ENCODE measurements around the gene NSG2. TPM values are rescaled to one million over a fixed set of nuclear protein-coding genes. Genes with fewer than 3 reads are reported as not detected.

The NSG2 gene
- total and polyA plus RNA-seq, 2 experiments from 2014 or later, result 0.33 TPM; not detected in 1

DNA sequence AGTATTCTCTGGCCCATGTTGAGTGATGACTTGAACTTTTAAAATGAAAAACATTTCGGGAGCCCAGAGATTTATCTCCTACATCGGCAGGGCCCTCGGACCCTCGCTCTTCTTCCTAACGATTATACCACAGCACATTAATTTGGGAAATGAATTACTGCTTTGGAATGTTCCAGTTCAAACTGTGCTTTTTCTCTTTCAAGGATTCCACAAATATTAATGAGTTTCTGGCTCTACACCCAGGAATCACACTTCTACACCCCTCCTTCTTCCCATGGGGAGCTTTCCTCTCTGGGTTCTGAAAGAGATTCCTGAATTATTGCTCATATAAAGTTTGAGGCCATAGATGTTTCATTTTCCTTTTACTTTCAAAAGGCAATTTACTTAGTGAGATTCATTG is 41.2 kb downstream of the NSG2 start:
- Histone ChIP-seq H3K4me2 (no peak overlapping the region), H3K27ac (no peak overlapping the region), H3K9me2 (replicated peaks; ENCODE audit: insufficient read depth) (no peaks in the 10 kb centered on the region), H3K79me2 (no peaks in the 10 kb centered on the region), H3K4me3 (no peak overlapping the region), H3K27me3 (peaks cover 8% of the 10 kb centered on the region), H3K36me3 (replicated peaks; ENCODE audit: insufficient read depth, low read depth) (no peaks in the 10 kb centered on the region), H2AFZ (no peak overlapping the region), H4K20me1 (ENCODE audit: insufficient read depth, poor library complexity, severe bottlenecking) (no peaks in the 10 kb centered on the region), H3K9me3 (ENCODE audit: low read depth) (no peaks in the 10 kb centered on the region), H3K4me1 (ENCODE audit: insufficient read depth) (no peaks in the 10 kb centered on the region)
- TF ChIP-seq EZH2phosphoT487 (IDR thresholded peaks at IDR 0.05; ENCODE audit: low read depth, severe bottlenecking, unreplicated experiment), result no peak
- TF ChIP-seq EZH2 (IDR thresholded peaks at IDR 0.05; ENCODE audit: borderline replicate concordance), result no peak
- TF ChIP-seq, protein P1, sequence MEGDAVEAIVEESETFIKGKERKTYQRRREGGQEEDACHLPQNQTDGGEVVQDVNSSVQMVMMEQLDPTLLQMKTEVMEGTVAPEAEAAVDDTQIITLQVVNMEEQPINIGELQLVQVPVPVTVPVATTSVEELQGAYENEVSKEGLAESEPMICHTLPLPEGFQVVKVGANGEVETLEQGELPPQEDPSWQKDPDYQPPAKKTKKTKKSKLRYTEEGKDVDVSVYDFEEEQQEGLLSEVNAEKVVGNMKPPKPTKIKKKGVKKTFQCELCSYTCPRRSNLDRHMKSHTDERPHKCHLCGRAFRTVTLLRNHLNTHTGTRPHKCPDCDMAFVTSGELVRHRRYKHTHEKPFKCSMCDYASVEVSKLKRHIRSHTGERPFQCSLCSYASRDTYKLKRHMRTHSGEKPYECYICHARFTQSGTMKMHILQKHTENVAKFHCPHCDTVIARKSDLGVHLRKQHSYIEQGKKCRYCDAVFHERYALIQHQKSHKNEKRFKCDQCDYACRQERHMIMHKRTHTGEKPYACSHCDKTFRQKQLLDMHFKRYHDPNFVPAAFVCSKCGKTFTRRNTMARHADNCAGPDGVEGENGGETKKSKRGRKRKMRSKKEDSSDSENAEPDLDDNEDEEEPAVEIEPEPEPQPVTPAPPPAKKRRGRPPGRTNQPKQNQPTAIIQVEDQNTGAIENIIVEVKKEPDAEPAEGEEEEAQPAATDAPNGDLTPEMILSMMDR (IDR thresholded peaks at IDR 0.05; ENCODE audit: poor library complexity), result no peak
- no peak for DNase-seq (ENCODE audit: low spot score)
- WGBS (ENCODE audit: low lambda C conversion rate, missing lambda C conversion rate), result 93% methylated on average over 5 of the region's 5 CpGs

DNA sequence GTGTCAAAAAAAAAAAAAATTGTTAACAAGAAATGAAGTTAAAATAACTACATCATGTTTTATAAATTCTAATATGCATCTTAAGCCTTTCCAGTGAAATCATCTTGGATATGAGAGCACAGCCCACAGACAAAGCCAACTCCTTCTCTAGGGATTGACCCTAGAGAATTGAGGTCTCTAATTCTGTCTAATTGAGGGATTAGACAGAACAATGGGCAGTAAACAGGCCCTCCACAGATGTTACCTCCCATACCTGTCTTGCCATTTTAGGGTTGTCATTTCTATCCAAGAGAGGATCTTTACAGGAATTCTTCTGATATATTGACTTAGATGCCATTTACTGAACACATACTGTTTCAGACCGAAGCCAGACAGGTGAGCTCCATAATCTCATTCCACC is 42.3 kb downstream of the NSG2 start:
- H3K4me3 ChIP-seq, result no peak overlapping the region
- TF ChIP-seq EZH2 (IDR thresholded peaks at IDR 0.05; ENCODE audit: borderline replicate concordance) (no peak), EZH2phosphoT487 (IDR thresholded peaks at IDR 0.05; ENCODE audit: low read depth, severe bottlenecking, unreplicated experiment) (no peak)
- TF ChIP-seq, protein P1 (IDR thresholded peaks at IDR 0.05; ENCODE audit: poor library complexity), result no peak
- H3K27ac ChIP-seq, result no peak overlapping the region
- H3K4me1 ChIP-seq (ENCODE audit: insufficient read depth), result no peaks in the 10 kb centered on the region
- no peaks in the 10 kb centered on the region for H4K20me1 ChIP-seq (ENCODE audit: insufficient read depth, poor library complexity, severe bottlenecking)
- 81% methylated on average over 1 of the region's 1 CpG for WGBS (ENCODE audit: low lambda C conversion rate, missing lambda C conversion rate)
- DNase-seq (ENCODE audit: low spot score), result no peak
- no peaks in the 10 kb centered on the region for H3K79me2 ChIP-seq
- H3K9me2 ChIP-seq (replicated peaks; ENCODE audit: insufficient read depth), result no peaks in the 10 kb centered on the region
- no peaks in the 10 kb centered on the region for H3K36me3 ChIP-seq (replicated peaks; ENCODE audit: insufficient read depth, low read depth)
- H3K27me3 ChIP-seq, result peaks cover 8% of the 10 kb centered on the region
- H3K9me3 ChIP-seq (ENCODE audit: low read depth), result no peaks in the 10 kb centered on the region
- no peak overlapping the region for H2AFZ ChIP-seq
- H3K4me2 ChIP-seq, result no peak overlapping the region

DNA sequence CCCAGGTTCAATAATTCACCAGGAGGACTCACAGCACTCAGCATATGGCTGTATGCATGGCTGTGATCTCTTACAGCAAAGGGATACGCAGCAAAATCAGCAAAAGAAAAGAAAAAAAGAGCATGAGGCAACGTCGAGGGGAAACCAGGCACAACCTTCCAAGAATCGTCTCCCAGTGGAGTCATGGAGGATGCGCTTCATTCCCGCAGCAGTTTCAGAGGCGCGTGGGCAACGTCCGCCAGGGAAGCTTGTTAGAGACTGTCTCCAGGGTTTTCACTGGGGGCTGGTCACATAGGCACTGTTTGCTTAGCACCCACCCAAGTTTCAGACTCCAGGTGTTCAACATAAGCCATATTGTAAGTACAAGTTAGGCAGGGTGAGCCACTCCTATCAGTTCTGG is 44.6 kb downstream of the NSG2 start:
- DNase-seq (ENCODE audit: low spot score), result no peak
- Histone ChIP-seq H3K4me2 (no peak overlapping the region), H3K27me3 (peaks cover 8% of the 10 kb centered on the region), H3K9me2 (replicated peaks; ENCODE audit: insufficient read depth) (no peaks in the 10 kb centered on the region), H3K36me3 (replicated peaks; ENCODE audit: insufficient read depth, low read depth) (no peaks in the 10 kb centered on the region), H3K9me3 (ENCODE audit: low read depth) (no peaks in the 10 kb centered on the region), H3K4me1 (ENCODE audit: insufficient read depth) (no peaks in the 10 kb centered on the region), H3K4me3 (no peak overlapping the region), H2AFZ (no peak overlapping the region), H3K79me2 (no peaks in the 10 kb centered on the region), H4K20me1 (ENCODE audit: insufficient read depth, poor library complexity, severe bottlenecking) (no peaks in the 10 kb centered on the region), H3K27ac (no peak overlapping the region)
- TF ChIP-seq EZH2 (IDR thresholded peaks at IDR 0.05; ENCODE audit: borderline replicate concordance) (no peak), EZH2phosphoT487 (IDR thresholded peaks at IDR 0.05; ENCODE audit: low read depth, severe bottlenecking, unreplicated experiment) (no peak)
- TF ChIP-seq, protein P1 (IDR thresholded peaks at IDR 0.05; ENCODE audit: poor library complexity), result no peak
- 93% methylated on average over 10 of the region's 10 CpGs for WGBS (ENCODE audit: low lambda C conversion rate, missing lambda C conversion rate)

DNA sequence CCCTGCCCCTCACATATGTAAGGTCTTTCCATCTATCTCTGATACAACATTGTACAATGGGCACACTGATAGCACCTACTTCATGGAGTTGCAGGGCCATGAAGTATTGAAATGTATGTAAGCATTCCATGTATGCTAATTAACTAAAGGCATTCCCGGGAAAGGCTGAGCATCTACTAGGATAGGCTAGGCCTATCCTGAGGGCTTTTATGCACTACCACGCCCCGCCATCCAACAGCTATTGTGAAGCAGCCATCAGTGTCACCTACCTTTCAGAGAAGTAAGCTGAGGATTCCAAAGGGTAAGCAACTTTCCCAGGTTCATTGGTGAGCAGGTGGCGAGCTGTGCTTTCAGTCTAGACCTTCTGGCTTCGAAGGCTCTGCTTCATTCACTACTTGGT is 47.6 kb downstream of the NSG2 start:
- 84% methylated on average over 5 of the region's 5 CpGs for WGBS (ENCODE audit: low lambda C conversion rate, missing lambda C conversion rate)
- TF ChIP-seq EZH2 (IDR thresholded peaks at IDR 0.05; ENCODE audit: borderline replicate concordance) (no peak), EZH2phosphoT487 (IDR thresholded peaks at IDR 0.05; ENCODE audit: low read depth, severe bottlenecking, unreplicated experiment) (no peak)
- TF ChIP-seq, protein P1 (IDR thresholded peaks at IDR 0.05; ENCODE audit: poor library complexity), result no peak
- no peak for DNase-seq (ENCODE audit: low spot score)
- Histone ChIP-seq H2AFZ (no peak overlapping the region), H3K4me1 (ENCODE audit: insufficient read depth) (no peaks in the 10 kb centered on the region), H3K9me2 (replicated peaks; ENCODE audit: insufficient read depth) (no peaks in the 10 kb centered on the region), H3K4me2 (no peak overlapping the region), H3K79me2 (no peaks in the 10 kb centered on the region), H3K27ac (no peak overlapping the region), H4K20me1 (ENCODE audit: insufficient read depth, poor library complexity, severe bottlenecking) (no peaks in the 10 kb centered on the region), H3K36me3 (replicated peaks; ENCODE audit: insufficient read depth, low read depth) (no peaks in the 10 kb centered on the region), H3K27me3 (peaks cover 5% of the 10 kb centered on the region), H3K9me3 (ENCODE audit: low read depth) (no peaks in the 10 kb centered on the region), H3K4me3 (no peak overlapping the region)

Data from hepatocyte (in vitro differentiated cells).